WTC11 (cell line): ENCODE data around the gene ULK4. TPM values are rescaled to one million over a fixed set of nuclear protein-coding genes. Genes with fewer than 3 reads are reported as not detected.

Experiments
- ATAC-seq: fragments of 200-7000 bp; cut with Tn5 transposase; 2 replicates; pipeline ENCODE4 v1.10.0; 2021; ENCODE audit warnings: mild to moderate bottlenecking, moderate library complexity
- CTCF ChIA-PET: fragments of 300-600 bp; sonication (Branson Sonifier 250); formaldehyde crosslinking; loops from one replicate; lab custom pipeline; 2021; ENCODE audit warnings: antibody characterized with exemption; lab: Charles Lee
- POLR2A ChIA-PET: fragments of 350-600 bp; sonication (Branson Sonifier 250); formaldehyde crosslinking; loops from one replicate; lab custom pipeline; 2021; ENCODE audit warnings: antibody characterized with exemption; lab: Charles Lee
- DNase-seq: peaks from one replicate; pipeline ENCODE4 v3.0.0; 2021; ENCODE audit warnings: low spot score
- H3K27ac Mint-ChIP-seq: 2 replicates; pipeline ENCODE4 v1.8.0; 2021; ENCODE audit warnings: mixed read lengths
- H3K27me3 Mint-ChIP-seq: 2 replicates; pipeline ENCODE4 v1.8.0; 2021; ENCODE audit warnings: low read depth, mild to moderate bottlenecking, moderate library complexity, mixed read lengths
- H3K36me3 Mint-ChIP-seq: 2 replicates; pipeline ENCODE4 v1.8.0; 2021; ENCODE audit warnings: mixed read lengths
- H3K4me1 Mint-ChIP-seq: 2 replicates; pipeline ENCODE4 v1.8.0; 2022; ENCODE audit warnings: mixed read lengths
- H3K4me3 Mint-ChIP-seq: 2 replicates; pipeline ENCODE4 v1.8.0; 2021; ENCODE audit warnings: mild to moderate bottlenecking, moderate library complexity, mixed read lengths
- H3K9me3 Mint-ChIP-seq: 2 replicates; pipeline ENCODE4 v1.8.0; 2021; ENCODE audit warnings: mixed read lengths
- ATF6 ChIP-seq: sonication (generic); formaldehyde crosslinking; IDR thresholded peaks from 2 replicates; pipeline ENCODE4 v1.8.1; 2023; ENCODE audit warnings: mild to moderate bottlenecking, missing genetic modification reagents
- E2F5 ChIP-seq: sonication (generic); formaldehyde crosslinking; IDR thresholded peaks from 2 replicates; pipeline ENCODE4 v1.8.1; 2022; ENCODE audit warnings: mild to moderate bottlenecking, moderate library complexity, missing genetic modification reagents
- ELF4 ChIP-seq: sonication (generic); formaldehyde crosslinking; IDR thresholded peaks from 2 replicates; pipeline ENCODE4 v1.8.1; 2022; ENCODE audit warnings: low read depth, mild to moderate bottlenecking, moderate library complexity, missing genetic modification reagents
- EMX1 ChIP-seq: fragments of 250-450 bp; sonication (Bioruptor Pico); IDR thresholded peaks from 2 replicates; pipeline ENCODE4 v1.8.0; 2021; ENCODE audit warnings: mild to moderate bottlenecking
- ERG ChIP-seq: fragments of 250-450 bp; sonication (Bioruptor Pico); IDR thresholded peaks from 2 replicates; pipeline ENCODE4 v1.8.0; 2021; ENCODE audit warnings: mild to moderate bottlenecking
- FOXP1 ChIP-seq: sonication (generic); formaldehyde crosslinking; IDR thresholded peaks from 2 replicates; pipeline ENCODE4 v1.8.0; 2022; ENCODE audit warnings: missing genetic modification reagents, mild to moderate bottlenecking, moderate library complexity, borderline replicate concordance
- FOXP4 ChIP-seq: sonication (generic); formaldehyde crosslinking; IDR thresholded peaks from 2 replicates; pipeline ENCODE4 v1.8.0; 2022; ENCODE audit warnings: mild to moderate bottlenecking, missing genetic modification reagents
- GABPB1 ChIP-seq: sonication (generic); formaldehyde crosslinking; IDR thresholded peaks from 2 replicates; pipeline ENCODE4 v1.8.1; 2023; ENCODE audit warnings: mild to moderate bottlenecking, missing genetic modification reagents
- MAX ChIP-seq: sonication (generic); formaldehyde crosslinking; IDR thresholded peaks from 2 replicates; pipeline ENCODE4 v1.8.0; 2022; ENCODE audit warnings: mild to moderate bottlenecking, missing genetic modification reagents
- MLX ChIP-seq: sonication (generic); formaldehyde crosslinking; IDR thresholded peaks from 2 replicates; pipeline ENCODE4 v1.8.1; 2023; ENCODE audit warnings: mild to moderate bottlenecking, missing genetic modification reagents, moderate library complexity
- MXD4 ChIP-seq: fragments of 250-450 bp; sonication (Bioruptor Pico); IDR thresholded peaks from 2 replicates; pipeline ENCODE4 v1.8.0; 2021; ENCODE audit warnings: mild to moderate bottlenecking, moderate library complexity, borderline replicate concordance
- OVOL2 ChIP-seq: fragments of 250-450 bp; sonication (Bioruptor Pico); IDR thresholded peaks from 2 replicates; pipeline ENCODE4 v1.9.0; 2021; ENCODE audit warnings: mild to moderate bottlenecking, borderline replicate concordance
- PRRX2 ChIP-seq: fragments of 250-450 bp; sonication (Bioruptor Pico); IDR thresholded peaks from 2 replicates; pipeline ENCODE4 v1.8.0; 2021; ENCODE audit warnings: mild to moderate bottlenecking
- RORB ChIP-seq: fragments of 250-450 bp; sonication (Bioruptor Pico); IDR thresholded peaks from 2 replicates; pipeline ENCODE4 v1.9.0; 2021; ENCODE audit warnings: mild to moderate bottlenecking
- SMAD3 ChIP-seq: sonication (generic); formaldehyde crosslinking; IDR thresholded peaks from 2 replicates; pipeline ENCODE4 v1.8.0; 2022; ENCODE audit warnings: missing genetic modification reagents, mild to moderate bottlenecking, borderline replicate concordance
- SOX15 ChIP-seq: fragments of 250-450 bp; sonication (Bioruptor Pico); IDR thresholded peaks from 2 replicates; pipeline ENCODE4 v1.9.0; 2021; ENCODE audit warnings: mild to moderate bottlenecking
- TEAD4 ChIP-seq: sonication (generic); formaldehyde crosslinking; IDR thresholded peaks from 2 replicates; pipeline ENCODE4 v1.8.0; 2022; ENCODE audit warnings: mild to moderate bottlenecking, missing genetic modification reagents
- ZBTB21 ChIP-seq: sonication (generic); formaldehyde crosslinking; IDR thresholded peaks from 2 replicates; pipeline ENCODE4 v1.8.1; 2023; ENCODE audit warnings: mild to moderate bottlenecking, missing genetic modification reagents, borderline replicate concordance
- ZNF416 ChIP-seq: fragments of 250-450 bp; sonication (Bioruptor Pico); IDR thresholded peaks from 2 replicates; pipeline ENCODE4 v1.9.0; 2021; ENCODE audit warnings: mild to moderate bottlenecking, inconsistent platforms
- ZNF423 ChIP-seq: fragments of 250-450 bp; sonication (Bioruptor Pico); IDR thresholded peaks from 2 replicates; pipeline ENCODE4 v2.1.2; 2022; ENCODE audit warnings: mild to moderate bottlenecking, moderate library complexity
- ZNF425 ChIP-seq: fragments of 250-450 bp; sonication (Bioruptor Pico); conservative IDR thresholded peaks from 2 replicates; pipeline ENCODE4 v1.9.0; 2021; ENCODE audit warnings: mild to moderate bottlenecking
- total RNA-seq: library from RNA; stranded (reverse); gene quantifications from 3 replicates; pipeline ENCODE4 v1.2.3, GENCODE V29; 2021

The ULK4 gene
- total RNA-seq, 1 experiment from 2014 or later = 9.2 TPM

GRCh38 chr3:41199866-41200668 is 761.8 kb downstream of the ULK4 start:
- TF ChIP-seq E2F5 (CRISPR knock-in tag) = no peak
- TF ChIP-seq MXD4 (CRISPR knock-in tag) = no peak
- TF ChIP-seq PRRX2 (CRISPR knock-in tag) = no peak
- TF ChIP-seq EMX1 (CRISPR knock-in tag) = no peak
- TF ChIP-seq ZNF423 = no peak
- TF ChIP-seq ZBTB21 (CRISPR knock-in tag) = no peak
- no peak for TF ChIP-seq ATF6 (CRISPR knock-in tag)
- TF ChIP-seq ELF4 (CRISPR knock-in tag) = no peak
- no peak for TF ChIP-seq SOX15
- TF ChIP-seq GABPB1 (CRISPR knock-in tag) = no peak
- TF ChIP-seq MLX (CRISPR knock-in tag) = no peak
- no peak for TF ChIP-seq MAX (CRISPR knock-in tag)
- peaks cover 46% of the 10 kb centered on the region for H3K4me1 Mint-ChIP-seq
- H3K27ac Mint-ChIP-seq = peak overlapping the region; percentile 91
- no peaks in the 10 kb centered on the region for H3K36me3 Mint-ChIP-seq
- ATAC-seq = peak; percentile 14
- peak; percentile 53 for DNase-seq
- no peaks in the 10 kb centered on the region for H3K9me3 Mint-ChIP-seq
- peak overlapping the region; percentile 84 for H3K4me3 Mint-ChIP-seq
- ChIA-PET POLR2A (interaction anchor here (0.7 to 1.9 kb wide), 10 partner anchors 10 to 612 kb away, joined by 3 to 11 read pairs (median 4); no protein-coding TSS in a partner anchor), CTCF (interaction anchor here (1.1 to 2.3 kb wide), 3 partner anchors 10 to 203 kb away, joined by 3 to 6 read pairs (median 5); no protein-coding TSS in a partner anchor)
- no peaks in the 10 kb centered on the region for H3K27me3 Mint-ChIP-seq

GRCh38 chr3:41198950-41199865 is 762.7 kb downstream of the ULK4 start, which contains the start of gene CTNNB1:
TSS of gene CTNNB1 (plus strand) at chr3:41199505. CDS start at chr3:41224069, 24,564 bp downstream.
- ChIA-PET POLR2A (interaction anchor here (0.5 to 1.9 kb wide), 13 partner anchors 10 to 1794 kb away, joined by 3 to 11 read pairs (median 4); partner anchors contain the start of gene ZNF620), CTCF (interaction anchor here (1.2 to 2.3 kb wide), 4 partner anchors 9 to 614 kb away, joined by 3 to 6 read pairs (median 4); no protein-coding TSS in a partner anchor)
- Mint-ChIP-seq H3K9me3 (no peaks in the 10 kb centered on the region), H3K27ac (peak within 1 kb of the TSS; percentile 91), H3K4me1 (peaks cover 38% of the 10 kb centered on the region), H3K27me3 (no peaks in the 10 kb centered on the region), H3K36me3 (no peaks in the 10 kb centered on the region), H3K4me3 (peak within 1 kb of the TSS; percentile 85)
- DNase-seq = peak; percentile 91
- ATAC-seq = peak; percentile 69
- TF ChIP-seq SMAD3 (CRISPR knock-in tag) (peak; percentile 38; the same call in 1 of the 2 replicates), ZNF416 (CRISPR knock-in tag) (peak; percentile 83; the same call in 1 of the 2 replicates), FOXP4 (CRISPR knock-in tag) (peak; percentile 78; the same call in 1 of the 2 replicates), TEAD4 (CRISPR knock-in tag) (peak; percentile 69), FOXP1 (CRISPR knock-in tag) (peak; percentile 92), OVOL2 (CRISPR knock-in tag) (no peak; the same call in 1 of the 2 replicates), RORB (CRISPR knock-in tag) (peak; percentile 83; the same call in 1 of the 2 replicates), ELF4 (CRISPR knock-in tag) (peak; percentile 72; the same call in 1 of the 2 replicates), ZNF425 (CRISPR knock-in tag) (no peak), ERG (CRISPR knock-in tag) (no peak)
